Measurements from ENCODE around the gene USP17L20.
"Not testable (repeated sequence)": the region's sequence is repeated elsewhere in the genome, so short reads cannot be mapped to it uniquely, and the experiment has no call there.

DNA sequence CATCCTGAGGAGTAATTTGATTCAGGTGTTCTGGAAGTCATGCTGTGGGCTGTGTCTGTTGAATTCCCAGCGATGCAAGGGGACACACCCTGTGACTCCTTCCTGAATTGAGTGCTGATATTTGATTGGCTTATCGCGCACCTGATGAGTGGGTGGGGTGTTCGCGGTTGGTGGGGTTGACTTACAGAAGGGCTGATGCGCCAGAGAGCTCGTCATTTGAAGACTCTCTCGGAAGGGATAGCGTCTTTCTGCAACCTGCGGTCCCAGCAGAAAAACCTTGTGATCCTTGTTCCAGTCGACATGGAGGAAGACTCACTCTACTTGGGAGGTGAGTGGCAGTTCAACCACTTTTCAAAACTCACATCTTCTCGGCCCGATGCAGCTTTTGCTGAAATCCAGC is 4.6 kb downstream of the USP17L20 start, which contains the start of gene USP17L21:
- not testable (repeated sequence) for TF ChIP-seq EP300, CTCF (IDR thresholded peaks at IDR 0.05)
